IPS-NIHi11 (cell line): ENCODE data around the gene RIPOR1.
A peak's percentile ranks its signal among the peaks of the same experiment; 100 is the strongest.
"Not testable (repeated sequence)": the region's sequence is repeated elsewhere in the genome, so short reads cannot be mapped to it uniquely, and the experiment has no call there.

Source experiments
- DNase-seq: peaks from one replicate; pipeline ENCODE4 v3.0.0; 2012; ENCODE audit warnings: mixed read lengths, low spot score

RIPOR1 gene

DNA sequence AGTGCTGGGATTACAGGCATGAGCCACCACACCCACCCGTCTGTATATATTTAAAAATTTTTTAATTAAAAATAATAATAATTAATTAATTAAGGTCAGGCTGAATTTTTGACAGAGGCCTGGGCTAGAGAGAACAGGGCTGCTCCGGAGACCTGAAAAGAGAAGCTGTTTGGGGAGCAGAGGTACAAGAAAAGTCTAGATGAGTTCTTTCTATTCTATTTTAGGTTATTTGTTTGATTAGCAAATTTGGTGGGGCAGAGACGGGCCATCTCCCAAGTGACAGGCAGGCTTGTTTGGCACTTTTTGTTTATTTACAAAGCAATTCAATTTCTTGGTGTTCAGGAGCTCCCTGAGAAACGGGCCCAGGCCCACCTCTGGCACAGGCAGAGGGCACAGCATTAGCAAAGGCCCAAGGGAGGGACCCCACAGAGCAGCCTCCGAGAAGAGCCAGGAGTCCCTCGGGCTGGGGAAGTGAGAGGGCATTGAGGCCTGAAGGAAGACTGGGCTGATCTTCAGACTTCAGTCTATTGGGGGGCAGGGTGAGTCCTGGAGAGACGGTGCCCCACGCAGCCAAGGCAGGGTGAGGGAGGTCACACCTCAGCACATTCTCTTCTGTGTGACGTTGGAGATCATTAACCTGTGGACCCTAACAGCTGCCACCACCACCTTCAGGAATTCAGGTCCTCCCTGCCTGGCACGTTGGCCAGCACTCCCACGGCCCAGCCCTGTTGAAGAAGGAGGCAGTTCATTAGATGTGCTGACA lies 10.8 kb upstream of the RIPOR1 start:
- no peak for DNase-seq

DNA sequence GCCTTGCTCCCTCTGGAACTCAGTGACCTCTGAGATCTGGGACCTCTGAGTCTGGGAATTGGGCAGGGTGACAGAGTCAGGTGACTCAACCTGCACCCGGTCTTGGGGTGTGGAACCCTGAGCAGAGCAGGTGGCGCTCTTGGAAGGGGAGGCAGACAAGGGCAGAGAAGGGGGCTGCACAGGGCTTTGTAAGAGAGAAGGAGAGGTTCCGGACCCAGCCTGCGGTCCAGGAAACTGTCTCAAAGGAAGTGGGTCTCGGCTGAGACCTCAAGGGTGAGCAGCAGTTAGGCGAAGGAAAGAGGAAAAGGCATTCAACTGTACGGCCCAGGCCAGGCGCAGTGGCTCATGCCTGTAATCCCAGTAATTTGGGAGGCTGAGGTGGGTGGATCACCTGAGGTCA lies 10.0 kb upstream of the RIPOR1 start:
- no peak for DNase-seq

DNA sequence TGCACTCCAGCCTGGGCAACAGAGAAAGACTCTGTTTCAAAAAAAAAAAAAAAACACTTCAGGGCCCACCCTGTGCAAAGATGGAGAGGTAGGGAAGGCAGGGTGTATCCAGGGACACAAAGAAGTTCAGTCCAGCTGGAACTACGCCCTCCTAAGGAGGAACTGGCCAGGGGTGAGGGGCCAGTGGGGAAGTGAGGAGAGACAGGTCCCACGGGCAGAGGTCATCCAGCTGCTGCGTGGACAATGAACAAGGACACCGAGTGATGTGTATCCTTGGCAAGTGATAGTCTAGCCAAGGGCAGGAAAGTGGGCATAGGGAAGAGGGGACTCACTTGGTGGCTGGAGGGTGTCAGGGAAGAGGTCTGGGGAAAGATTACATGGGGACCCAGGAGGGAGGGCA lies 9.4 kb upstream of the RIPOR1 start:
- no peak for DNase-seq

GRCh38 chr16:67521095-67521804 lies 7.4 kb upstream of the RIPOR1 start:
- DNase-seq: peak; percentile 94

DNA sequence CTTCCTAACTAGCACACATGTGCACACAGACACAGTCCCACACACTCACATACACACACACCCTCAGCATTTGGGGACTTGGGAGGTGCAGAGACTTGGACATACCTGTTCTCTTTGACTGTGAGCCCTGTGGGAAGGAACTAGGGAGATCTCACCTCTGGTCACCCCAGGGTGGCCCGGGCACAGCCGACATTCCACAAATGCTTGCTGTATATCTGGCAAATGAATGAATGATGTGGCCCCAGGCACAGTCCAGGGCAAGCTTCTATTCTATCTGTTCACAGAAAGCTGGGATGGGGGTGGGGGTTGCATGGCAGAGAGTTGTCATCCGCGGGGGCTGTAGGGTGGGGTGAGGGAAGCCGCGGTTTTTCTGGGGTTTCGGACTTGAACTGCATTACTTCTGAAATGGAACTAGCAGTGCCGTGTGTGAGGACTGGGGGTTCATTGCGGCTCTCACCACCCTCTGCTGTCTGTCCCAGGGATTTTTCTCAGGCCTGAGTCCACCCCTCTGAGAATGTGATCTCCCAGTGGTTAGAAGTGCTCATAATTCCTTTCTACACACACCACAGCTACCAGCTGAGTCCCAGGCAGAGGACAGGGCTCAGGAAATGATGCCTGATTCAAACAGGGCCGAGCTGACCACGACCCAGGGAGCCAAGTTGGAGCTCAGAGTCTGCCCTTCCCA lies 3.3 kb upstream of the RIPOR1 start:
- no peak for DNase-seq

DNA sequence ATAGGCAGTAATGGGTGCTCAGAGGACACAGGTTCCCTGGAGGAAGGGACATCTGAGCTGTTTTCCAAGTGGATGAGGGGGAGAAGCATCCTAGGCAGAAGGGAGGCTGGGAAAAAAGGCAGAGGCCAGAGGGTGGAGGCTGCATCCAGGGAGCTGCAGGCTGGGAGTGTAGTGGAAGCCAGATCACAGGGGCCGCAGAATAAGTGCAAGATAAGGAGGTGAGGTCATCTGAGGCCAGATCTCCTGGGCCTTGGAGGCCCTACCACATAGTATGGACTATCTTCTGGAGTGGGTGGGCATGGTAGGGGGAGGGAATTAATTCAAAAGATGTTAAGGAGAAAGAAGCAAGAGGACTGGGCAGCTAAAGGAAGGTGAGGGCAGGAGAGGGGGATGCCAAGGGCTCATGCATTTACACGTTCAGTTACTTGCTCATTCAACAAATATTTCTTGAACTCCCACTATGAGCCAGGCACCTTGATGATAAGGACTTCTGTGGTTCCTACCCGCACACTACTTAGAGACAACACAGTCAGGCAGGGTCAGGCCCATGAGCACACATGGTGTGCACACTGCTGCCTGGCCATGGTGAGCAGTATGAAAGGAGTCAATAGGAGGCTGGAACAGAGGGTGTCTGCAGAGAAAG lies 2.4 kb upstream of the RIPOR1 start:
- no peak for DNase-seq

GRCh38 chr16:67528870-67529581 lies 397 bp downstream of the RIPOR1 start:
- peak; percentile 66 for DNase-seq

DNA sequence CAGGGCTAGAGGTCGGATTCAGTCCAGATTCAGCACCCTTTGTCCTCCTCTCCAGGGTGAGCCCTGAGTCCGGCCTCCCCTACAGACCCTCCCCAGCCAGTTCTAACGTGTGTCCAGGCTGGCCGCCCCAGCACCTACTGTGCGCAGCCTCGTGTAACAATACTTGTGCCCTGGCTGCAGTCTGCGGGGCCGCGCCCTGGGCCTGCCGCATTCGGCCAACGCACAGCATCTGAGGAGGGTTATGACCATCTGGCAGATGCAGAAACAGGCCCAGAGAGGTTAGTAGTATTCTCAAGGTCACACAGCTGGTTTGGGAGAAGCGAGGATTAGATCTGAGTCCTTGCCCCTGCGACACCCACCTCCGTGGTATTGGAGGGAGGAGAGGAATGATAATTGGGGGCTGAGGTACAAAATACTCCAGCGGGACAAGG lies 968 bp downstream of the RIPOR1 start:
- no peak for DNase-seq

DNA sequence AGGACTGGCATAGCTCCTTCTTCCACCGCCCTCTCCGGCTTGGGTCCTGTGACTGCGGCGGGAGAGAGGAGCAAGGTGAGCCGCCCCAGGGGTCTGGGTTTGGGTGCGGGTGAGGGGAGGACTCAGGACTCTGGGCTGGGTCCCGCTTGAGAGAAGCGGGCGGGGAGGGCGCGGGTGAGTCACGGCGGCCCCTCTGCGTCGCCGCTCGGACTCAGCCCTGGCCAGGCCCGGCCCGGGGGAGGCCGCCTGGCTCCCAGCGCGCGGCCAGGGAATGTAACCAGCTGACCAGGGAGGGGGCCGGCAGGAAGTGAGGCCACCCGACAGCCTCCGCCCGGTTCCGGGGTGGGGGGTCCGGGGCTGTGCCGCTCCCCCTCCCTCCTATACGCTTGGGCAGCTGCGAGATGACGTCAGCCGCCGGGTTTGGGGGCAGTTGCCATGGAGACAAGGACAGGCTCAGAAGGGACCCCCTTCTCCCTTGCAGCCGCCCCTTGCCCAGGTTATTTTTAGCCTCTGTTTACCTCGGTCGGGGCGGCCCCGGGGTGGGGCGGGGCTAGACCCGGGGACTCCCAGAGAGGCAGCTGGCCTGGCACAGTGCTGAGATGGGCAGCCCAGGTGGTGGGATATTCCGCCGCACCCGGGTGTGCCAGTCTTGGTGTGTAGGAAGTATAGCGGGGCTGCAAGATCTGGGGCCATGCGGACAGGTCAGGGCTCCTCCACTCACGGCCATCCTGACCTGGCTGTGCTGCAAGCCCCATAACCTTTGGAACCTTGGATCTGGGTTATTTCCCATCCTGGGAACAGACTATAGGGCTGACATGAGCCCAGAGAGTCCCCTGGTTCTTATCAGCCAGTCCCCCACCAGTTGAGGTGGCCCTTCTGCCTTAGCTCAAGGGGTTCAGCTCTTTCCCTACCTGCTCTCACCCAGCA lies 1.6 kb downstream of the RIPOR1 start:
- peak; percentile 60 for DNase-seq

DNA sequence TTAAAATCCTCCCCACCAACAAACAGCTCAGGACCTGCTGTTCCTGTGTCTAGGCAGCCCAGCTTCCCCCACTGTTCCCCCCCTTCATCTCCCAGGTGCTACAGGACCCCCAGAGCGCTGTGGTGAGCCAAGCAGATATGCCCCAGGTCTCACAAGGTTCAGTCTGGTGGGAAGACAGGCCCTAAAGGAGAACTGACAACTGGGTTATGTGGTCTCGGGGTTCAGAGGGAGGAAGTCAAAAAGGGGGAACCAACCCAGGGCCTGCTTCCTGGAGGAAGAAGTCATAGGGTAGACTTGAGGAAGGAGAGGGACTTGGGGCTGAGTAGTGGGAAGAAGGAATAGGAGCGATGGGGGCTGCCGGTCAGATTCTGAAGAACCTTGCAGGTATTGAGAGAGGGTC lies 2.6 kb downstream of the RIPOR1 start:
- DNase-seq: no peak

- DNase-seq: no peak
These were observed 4.5 kb downstream of the RIPOR1 start for GRCh38 chr16:67533024-67533560.

- not testable (repeated sequence) for DNase-seq
These were observed 5.4 kb downstream of the RIPOR1 start for GRCh38 chr16:67533987-67534386.

DNA sequence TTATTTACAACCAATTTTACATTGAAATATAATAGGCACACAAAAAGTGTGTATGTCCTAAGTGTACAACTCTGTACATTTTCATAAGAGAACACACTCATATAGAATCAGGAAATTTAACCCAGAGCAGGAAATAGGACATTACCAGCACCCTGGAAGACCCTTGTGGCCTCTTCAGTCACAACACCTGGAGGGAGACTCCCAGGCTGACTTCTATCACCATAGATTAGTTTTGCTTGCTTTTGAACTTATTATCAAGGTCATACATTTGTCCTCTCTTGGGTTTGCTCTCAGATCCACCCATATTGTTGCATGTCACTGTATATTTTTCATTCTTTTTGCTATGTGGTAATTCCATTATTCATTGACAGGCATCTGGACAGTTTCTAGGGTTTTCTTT lies 5.8 kb downstream of the RIPOR1 start:
- DNase-seq: no peak

- DNase-seq: no peak
These were observed 6.6 kb downstream of the RIPOR1 start for GRCh38 chr16:67535201-67535600.

GRCh38 chr16:67537270-67537635 lies 8.6 kb downstream of the RIPOR1 start:
- DNase-seq: peak; percentile 85

DNA sequence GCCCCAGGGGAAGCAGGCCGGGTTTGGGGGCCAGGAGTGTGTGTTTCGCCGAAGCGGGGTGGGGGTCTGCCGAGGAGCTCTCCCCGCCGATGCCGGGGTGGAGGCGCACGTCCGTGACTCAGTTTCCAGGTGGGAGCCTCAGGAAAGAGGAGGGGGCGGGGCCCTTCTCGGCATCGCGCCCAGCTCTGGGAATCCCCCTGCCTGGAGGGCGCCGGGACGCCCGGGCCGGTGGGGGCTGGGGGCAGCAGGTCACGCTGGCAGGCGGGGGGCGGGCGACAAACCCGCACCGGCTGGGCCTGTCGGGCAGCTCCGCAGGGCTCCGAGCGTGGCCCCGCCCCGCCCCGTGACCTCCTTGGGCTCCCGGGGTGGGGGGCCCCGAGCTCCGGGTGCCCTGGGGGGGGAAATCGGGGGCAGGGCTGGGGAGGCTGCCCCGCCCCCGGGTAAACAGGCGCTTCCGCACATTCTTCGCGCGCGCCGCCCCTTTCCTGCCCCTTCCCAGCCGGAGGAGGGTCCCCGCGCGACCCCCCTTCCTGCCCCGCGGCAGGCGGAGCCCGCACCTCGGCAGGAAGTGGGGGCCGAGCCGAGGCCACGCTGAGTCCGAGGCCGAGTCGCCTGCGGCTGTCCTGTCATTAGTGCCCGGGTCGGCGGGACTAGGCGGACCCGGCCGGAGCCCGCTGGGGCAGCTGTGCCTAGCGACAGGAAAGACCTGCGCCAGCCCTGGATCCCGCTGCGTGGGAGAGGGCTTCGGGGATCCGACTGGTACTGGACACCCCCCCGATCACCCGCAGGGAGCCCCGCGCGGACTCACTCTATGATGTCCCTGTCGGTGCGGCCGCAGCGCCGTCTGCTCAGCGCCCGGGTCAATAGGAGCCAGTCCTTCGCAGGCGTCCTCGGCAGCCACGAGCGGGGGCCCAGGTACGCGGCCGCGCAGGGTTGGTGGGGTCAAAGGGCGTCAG lies 9.3 kb downstream of the RIPOR1 start:
- peak; percentile 78 for DNase-seq

DNA sequence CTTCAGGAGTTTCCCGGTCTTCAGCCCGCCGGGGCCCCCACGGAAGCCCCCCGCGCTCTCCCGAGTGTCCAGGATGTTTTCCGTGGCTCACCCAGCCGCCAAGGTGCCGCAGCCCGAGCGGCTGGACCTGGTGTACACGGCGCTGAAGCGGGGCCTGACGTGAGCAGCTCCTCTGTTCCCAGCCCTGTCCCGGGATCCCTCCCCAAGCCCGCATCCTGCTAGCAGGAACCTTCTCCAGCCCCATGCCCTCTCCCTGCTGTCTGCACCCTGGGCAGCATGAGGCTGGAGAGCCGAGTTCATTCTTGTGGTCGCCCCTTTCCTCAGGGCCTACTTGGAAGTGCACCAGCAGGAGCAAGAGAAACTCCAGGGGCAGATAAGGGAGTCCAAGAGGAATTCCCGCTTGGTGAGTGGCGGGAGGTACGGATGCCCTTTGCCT lies 10.1 kb downstream of the RIPOR1 start:
- DNase-seq: no peak

DNA sequence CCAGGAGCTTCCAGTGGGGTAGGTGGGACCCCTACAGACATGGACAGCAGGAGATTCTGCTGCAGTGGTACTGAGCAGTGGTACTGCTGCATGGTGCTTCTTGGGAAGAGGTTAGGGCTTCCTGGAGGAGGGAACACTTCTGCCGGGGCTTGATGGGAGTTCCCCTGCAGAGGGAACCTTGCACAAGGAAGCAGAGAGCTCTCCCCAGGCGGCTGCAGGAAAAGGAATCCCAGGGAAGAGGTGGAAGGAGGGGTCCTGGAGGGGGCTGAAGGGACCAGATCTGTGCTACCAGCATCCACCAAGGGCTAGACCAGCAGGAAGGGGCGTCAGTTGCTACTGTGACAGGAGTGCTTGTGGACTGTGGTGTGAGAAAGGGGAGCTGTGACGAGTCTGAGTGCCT lies 10.6 kb downstream of the RIPOR1 start:
- DNase-seq: no peak
